ENCODE data around the gene COL1A1. TPM values are rescaled to one million over a fixed set of nuclear protein-coding genes. Genes with fewer than 3 reads are reported as not detected.
A peak's percentile ranks its signal among the peaks of the same experiment; 100 is the strongest.

The COL1A1 gene
- total RNA-seq, 6 donors from 2014 or later: 15.4 to 555 (median 117) TPM

GRCh38 chr17:50181144-50181543 lies 20.3 kb downstream of the COL1A1 start:
- H3K9me3 ChIP-seq: no peaks in the 10 kb centered on the region
- no peaks in the 10 kb centered on the region for H3K27me3 ChIP-seq
- ATAC-seq (ENCODE audit: low FRiP score in 2 of 2): no peak
- H3K4me1 ChIP-seq: peaks cover 19 to 28% (median 25%) of the 10 kb centered on the region in 4 donors
- DNase-seq: no peak
- WGBS, 2 donors: 89 to 94% methylated on average over 13 of the region's 13 CpGs
- TF ChIP-seq CTCF (IDR thresholded peaks at IDR 0.05) (no peak), EP300 (IDR thresholded peaks at IDR 0.05) (no peak), POLR2AphosphoS5 (IDR thresholded peaks at IDR 0.05) (no peak), POLR2A (IDR thresholded peaks at IDR 0.05) (no peak)
- no peak overlapping the region for H3K27ac ChIP-seq
- no peak overlapping the region for H3K4me3 ChIP-seq
- peaks cover 0 to 7% (median 3%) of the 10 kb centered on the region in 4 donors for H3K36me3 ChIP-seq

- no peaks in the 10 kb centered on the region for H3K9me3 ChIP-seq
- peaks cover 0 to 3% (median under 1%) of the 10 kb centered on the region in 4 donors for H3K36me3 ChIP-seq
- H3K27ac ChIP-seq: no peak overlapping the region
- no peak overlapping the region for H3K4me3 ChIP-seq
- ATAC-seq (ENCODE audit: low FRiP score in 2 of 2) (no peak), DNase-seq (peak in 1 of 2 donors; percentile 59)
- no peaks in the 10 kb centered on the region for H3K27me3 ChIP-seq
- TF ChIP-seq EP300 (IDR thresholded peaks at IDR 0.05): no peak
- TF ChIP-seq POLR2A (IDR thresholded peaks at IDR 0.05): no peak
- no peak for TF ChIP-seq CTCF (IDR thresholded peaks at IDR 0.05)
- TF ChIP-seq POLR2AphosphoS5 (IDR thresholded peaks at IDR 0.05): no peak
- peaks cover 19 to 28% (median 25%) of the 10 kb centered on the region in 4 donors for H3K4me1 ChIP-seq
- 82 to 84% methylated on average over 12 of the region's 12 CpGs for WGBS, 2 donors
Observed at GRCh38 chr17:50180620-50181019, 20.8 kb downstream of the COL1A1 start.

GRCh38 chr17:50180111-50180510 lies 21.3 kb downstream of the COL1A1 start:
- Histone ChIP-seq H3K4me3 (no peak overlapping the region), H3K27me3 (no peaks in the 10 kb centered on the region), H3K36me3 (no peaks in the 10 kb centered on the region), H3K9me3 (no peaks in the 10 kb centered on the region), H3K27ac (no peak overlapping the region), H3K4me1 (peaks cover 19 to 28% (median 25%) of the 10 kb centered on the region in 4 donors)
- no peak for ATAC-seq (ENCODE audit: low FRiP score in 2 of 2)
- no peak for DNase-seq
- WGBS, 2 donors: 88 to 91% methylated on average over 4 of the region's 4 CpGs
- TF ChIP-seq EP300 (IDR thresholded peaks at IDR 0.05) (no peak), POLR2AphosphoS5 (IDR thresholded peaks at IDR 0.05) (no peak), CTCF (IDR thresholded peaks at IDR 0.05) (no peak), POLR2A (IDR thresholded peaks at IDR 0.05) (no peak)

GRCh38 chr17:50177983-50178834 lies 23.2 kb downstream of the COL1A1 start:
- DNase-seq (peak; percentile 79 to 86), ATAC-seq (ENCODE audit: low FRiP score in 2 of 2) (peak; percentile 83 to 89)
- H3K9me3 ChIP-seq: no peaks in the 10 kb centered on the region
- H3K4me3 ChIP-seq: peak overlapping the region in 3 of 4 donors; percentile 8 to 30 (median 30)
- H3K36me3 ChIP-seq: no peaks in the 10 kb centered on the region
- peak overlapping the region; percentile 43 to 67 (median 56) for H3K27ac ChIP-seq
- H3K27me3 ChIP-seq: no peaks in the 10 kb centered on the region
- TF ChIP-seq CTCF (IDR thresholded peaks at IDR 0.05) (peak; percentile 39 to 69 (median 50)), POLR2A (IDR thresholded peaks at IDR 0.05) (no peak), POLR2AphosphoS5 (IDR thresholded peaks at IDR 0.05) (peak; percentile 13 to 25), EP300 (IDR thresholded peaks at IDR 0.05) (no peak)
- WGBS, 2 donors: 0 to 11% methylated on average over 4 to 13 of the region's 22 CpGs
- peaks cover 12 to 27% (median 16%) of the 10 kb centered on the region in 4 donors for H3K4me1 ChIP-seq
